ENCODE data around the gene GASK1B.

Gene GASK1B

DNA sequence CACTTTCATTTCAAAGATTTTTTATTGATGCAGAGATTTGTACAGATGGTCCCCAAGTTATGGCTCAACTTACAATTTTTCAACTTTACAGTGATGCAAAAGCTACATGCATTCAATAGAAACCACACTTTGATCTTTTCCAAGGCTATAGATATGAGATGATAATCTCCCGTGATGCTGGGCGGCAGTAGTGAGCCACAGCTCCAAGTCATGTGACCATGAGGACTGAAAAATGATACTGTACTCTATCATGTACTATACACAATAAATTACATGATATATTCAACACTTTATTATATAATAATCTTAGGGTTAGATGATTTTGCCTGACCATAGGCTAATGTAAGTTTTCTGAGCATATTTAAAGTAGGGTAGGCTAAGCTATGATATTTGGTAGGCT, 14.0 kb upstream of the GASK1B start:
- no peak for DNase-seq

DNA sequence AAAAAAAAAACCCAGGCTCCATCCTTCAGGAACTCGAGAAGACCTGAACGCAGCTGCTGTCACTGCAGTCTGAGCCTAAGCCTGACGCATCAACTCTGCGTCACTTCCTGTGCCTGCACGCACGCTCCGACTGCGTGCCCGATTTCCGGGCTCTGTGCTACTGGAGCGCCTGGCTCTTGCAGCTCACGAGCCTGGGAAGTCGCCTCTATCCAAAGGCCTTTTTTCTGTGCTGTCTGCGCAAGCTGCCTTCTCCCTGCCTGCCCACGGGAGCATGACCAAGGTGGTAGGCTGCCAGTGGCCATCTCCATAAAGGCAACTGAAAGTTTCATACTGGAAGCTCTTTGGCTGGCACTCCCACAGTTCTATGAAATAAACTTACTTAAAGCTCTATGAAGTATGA, 9.9 kb upstream of the GASK1B start:
- DNase-seq, result peak in 7 of 58 donors; percentile 7 to 55 (median 25)

DNA sequence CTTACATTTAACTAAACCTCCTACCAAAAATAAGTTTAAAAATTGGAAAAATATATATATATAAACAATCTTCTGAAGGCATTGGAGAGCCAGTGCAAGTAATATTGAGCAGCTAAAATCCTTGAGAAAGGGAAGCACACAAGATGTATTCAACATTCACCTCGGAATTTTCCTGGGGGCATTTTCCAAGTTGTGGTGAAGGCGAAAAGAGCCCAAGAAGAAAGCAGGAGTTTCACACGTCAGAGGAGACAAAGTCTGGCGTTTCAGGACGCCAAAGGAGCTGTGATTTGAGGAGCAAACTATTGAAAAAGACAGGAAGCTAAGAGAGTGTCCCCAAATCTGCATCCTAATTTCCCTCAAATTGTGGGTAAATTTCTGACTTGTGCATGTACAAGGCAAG, 9.1 kb upstream of the GASK1B start:
- peak in 1 of 58 donors; percentile 15 for DNase-seq

DNA sequence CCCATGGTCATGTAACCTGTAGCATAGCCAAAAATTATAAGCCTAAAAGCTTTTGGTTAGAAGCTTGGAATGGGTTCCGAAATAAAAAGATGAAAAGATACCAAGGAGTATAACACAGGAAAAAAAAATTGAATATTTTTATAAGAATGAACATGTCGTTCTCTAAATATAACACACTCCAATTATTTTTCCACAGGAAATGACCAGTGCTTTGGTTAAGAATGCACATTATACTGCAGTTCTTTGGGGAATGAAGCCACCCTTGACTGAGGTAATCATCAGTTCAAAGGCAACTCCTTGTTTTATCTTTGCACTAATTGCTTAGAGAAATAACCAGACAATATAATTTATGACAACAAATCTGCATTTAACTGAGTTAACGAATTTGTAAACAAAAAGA, 6.6 kb upstream of the GASK1B start:
- DNase-seq, result no peak

GRCh38 chr4:158176776-158177175, 4.0 kb upstream of the GASK1B start:
- DNase-seq, result no peak

GRCh38 chr4:158176108-158176507, 3.3 kb upstream of the GASK1B start:
- DNase-seq, result no peak

- DNase-seq, result peak in 12 of 58 donors; percentile 3 to 44 (median 16)
Measured at GRCh38 chr4:158170691-158171561, 1.9 kb downstream of the GASK1B start.

DNA sequence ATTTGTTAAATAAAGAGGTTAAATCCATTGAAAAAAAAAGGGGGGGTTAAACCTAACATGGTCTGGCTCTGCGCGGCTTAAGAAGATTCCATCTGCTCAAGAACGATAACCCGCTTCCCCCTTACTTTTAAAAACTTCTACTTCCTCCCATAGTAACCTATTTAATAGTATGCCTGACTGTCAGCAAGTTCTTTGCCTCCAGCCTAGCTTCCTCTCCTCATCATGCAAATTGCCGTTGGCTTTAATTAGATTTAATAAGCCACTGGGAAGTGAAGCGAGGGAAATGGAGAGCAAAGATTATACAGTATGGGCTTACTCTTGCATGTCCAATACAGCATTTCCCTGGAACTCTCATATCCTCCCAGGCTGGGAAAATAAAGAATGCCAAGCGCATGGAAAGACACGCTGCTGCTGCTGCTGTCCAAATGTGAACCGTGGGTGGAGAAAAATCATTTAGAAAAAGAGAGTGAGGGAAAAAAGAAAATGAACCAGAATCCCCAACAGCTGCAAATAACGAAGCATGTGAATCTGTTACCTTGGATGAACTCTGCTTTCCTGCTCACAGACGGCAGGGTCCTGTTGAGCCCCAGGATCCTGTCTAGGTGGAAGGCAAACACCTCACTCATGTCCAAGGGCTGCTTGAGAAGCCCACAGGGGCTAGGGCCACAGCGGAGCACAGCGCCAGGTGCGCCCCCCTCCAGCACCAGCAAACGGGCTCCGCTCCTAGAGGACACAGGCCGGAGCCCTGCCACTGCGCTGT, 2.7 kb downstream of the GASK1B start:
- DNase-seq, result peak in 7 of 58 donors; percentile 16 to 52 (median 44)

DNA sequence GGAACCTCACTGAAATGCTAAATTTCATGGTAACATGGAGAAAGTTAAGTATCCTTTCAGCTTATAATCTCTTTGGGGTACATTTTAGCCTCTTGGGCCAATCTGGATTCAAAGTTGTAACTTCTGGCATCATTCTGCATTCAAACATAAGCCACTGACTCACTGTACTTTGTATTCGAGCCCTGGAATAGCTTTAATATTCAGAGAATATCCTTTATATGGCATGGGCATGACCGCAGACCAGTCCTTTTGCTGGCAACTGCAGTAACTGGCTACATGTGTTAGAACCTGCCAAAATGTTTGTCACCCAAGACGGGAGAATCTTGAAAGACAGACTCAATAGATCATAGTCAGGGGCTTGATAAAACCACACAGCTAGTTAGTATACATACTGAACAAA, 3.3 kb downstream of the GASK1B start:
- DNase-seq, result no peak

GRCh38 chr4:158168606-158169005, 4.2 kb downstream of the GASK1B start:
- no peak for DNase-seq

DNA sequence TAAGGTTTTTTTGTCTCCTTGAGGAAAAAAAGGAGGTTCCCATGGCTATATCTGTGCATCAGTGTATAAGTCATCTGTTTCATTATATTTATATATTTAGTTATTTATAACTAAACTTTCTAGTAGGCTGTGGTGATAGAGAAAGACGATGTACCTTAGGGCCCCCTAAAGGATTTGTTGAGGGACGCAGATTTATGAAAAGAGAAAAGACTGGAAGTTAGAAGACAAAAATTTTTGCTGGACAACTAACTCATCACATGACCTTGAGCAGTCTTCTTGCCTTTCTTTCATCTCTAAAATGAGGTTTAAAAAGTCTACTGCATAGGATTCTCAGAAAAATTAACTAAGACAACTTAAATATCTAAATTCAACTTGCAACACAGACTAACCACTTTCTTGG, 6.1 kb downstream of the GASK1B start:
- no peak for DNase-seq

GRCh38 chr4:158164768-158165213, 8.0 kb downstream of the GASK1B start:
- no peak for DNase-seq

DNA sequence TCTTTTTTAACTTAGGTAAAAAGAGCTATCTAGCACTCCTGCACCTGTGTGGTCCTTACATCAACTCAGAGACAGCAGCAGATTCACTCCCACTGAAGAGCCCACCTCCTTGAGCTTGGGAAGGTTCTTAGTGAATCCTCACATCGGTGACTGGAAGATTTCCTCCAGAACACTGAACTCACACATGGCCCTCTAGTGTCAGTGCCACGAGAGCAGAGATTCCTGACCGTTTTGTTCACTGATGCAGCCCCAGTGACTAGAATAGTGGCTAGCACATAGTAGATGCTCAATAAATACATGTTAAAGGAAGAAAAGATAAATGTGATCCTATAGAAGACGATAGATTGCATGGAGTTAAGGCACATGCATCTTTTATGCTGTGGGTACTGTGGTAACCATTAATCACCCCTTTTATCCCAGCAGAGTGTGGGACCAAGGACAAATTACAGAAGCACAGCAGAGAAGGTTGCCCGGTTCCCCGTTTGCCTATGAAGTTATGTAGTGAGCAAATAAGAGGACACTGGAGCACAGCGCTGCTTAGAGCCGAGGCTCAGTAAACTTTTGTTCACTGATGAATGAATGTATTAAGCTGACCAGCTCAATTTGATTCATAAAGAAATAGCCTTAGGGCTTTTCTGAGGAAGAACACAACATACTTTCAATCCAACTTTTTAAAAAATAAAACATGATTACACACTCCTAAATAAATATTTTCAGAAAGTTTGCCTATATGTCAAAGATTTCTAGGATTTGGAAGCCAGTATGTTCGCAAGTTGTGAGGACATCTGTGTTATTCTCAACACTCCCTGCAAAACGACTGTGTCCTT, 8.7 kb downstream of the GASK1B start:
- peak in 22 of 58 donors; percentile 1 to 68 (median 27) for DNase-seq

- DNase-seq, result no peak
Measured at GRCh38 chr4:158162631-158163030, 10.2 kb downstream of the GASK1B start.

- DNase-seq, result peak in 1 of 58 donors; percentile 31
Measured at GRCh38 chr4:158161551-158162354, 11.1 kb downstream of the GASK1B start.

DNA sequence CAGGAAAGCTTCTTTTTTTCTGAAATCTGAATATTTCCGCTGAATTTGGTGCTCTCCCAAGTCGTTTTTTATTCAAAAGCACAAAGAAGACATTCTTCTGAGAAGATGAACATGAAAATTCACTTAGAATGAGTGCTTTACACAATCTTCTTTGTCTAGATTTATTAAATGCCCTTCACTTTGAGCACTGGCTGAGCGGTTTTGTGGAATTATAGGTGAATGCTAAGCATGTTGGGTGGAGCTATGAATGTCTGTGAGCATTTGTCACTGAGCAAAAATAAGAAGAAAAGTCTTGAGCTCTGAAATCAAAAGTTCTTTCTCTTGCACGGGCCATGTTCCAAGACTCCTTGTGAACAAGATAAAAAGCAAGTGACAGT, 13.1 kb downstream of the GASK1B start:
- peak in 4 of 58 donors; percentile 1 to 23 (median 16) for DNase-seq

GRCh38 chr4:158159054-158159717, 13.6 kb downstream of the GASK1B start:
- no peak for DNase-seq

- no peak for DNase-seq
Measured at GRCh38 chr4:158157412-158157811, 15.4 kb downstream of the GASK1B start.

DNA sequence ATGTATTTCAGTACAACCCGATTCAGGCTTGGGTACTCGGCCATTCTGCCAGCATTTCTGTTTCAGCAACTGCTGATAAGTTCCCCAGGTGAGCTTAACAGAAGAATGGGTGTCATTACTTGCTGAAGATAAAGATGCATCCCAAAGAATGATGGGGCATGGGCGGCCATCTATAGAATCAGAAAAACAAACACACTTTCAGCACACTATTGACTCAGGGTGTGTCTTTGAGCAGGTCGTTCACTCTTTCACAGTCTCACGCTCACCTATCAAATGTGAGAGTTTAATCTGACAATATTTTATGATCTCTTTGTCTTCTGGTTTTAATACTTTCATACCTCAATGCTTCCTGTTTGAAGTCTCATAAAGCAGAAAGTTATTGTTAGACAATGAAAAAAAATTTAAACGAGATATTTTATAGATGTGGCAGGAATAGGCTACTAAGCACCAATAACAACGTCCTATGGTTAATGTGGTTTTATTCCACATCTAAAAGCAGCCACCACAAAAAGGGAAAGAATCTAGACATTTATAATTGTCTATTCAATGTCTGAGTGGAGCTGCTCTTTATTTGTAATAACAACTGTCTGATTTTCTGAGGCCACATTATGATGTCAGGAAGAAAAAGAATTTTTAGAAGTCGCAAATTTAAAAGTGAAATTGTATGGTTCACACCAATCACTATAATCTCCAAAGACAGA, 17.0 kb downstream of the GASK1B start:
- DNase-seq, result no peak

All from anterior cingulate cortex (tissue), 58 donors.